Measurements from ENCODE around the gene EIF3L.
A peak's percentile ranks its signal among the peaks of the same experiment; 100 is the strongest.

EIF3L gene

DNA sequence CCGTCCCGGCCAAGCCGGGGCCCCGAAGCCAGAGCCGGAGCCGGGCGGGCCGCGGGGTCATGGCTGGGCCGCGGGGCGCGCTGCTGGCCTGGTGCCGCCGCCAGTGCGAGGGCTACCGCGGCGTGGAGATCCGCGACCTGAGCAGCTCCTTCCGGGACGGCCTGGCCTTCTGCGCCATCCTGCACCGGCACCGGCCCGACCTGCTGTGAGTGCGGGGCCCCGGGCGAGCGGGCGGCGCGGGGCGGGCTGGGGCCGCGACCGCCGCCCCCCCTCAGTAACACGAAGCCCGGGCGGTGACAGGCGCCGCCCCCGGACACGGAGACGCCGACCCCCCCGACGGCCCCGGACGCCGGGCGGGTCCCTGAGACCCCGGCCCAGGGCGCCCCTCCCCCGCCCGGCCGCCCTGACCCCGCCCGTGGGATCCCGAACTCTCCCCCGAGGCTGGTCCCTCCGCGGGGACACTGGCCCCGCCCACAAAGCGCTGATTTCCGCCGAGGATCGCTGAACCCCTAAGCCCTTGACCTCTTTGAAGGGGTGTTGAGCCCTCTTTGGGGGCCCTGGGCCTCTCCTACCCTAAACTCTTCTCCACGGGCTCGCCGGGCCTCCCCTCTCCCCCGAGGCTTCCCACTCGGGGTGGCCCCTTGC lies 57.3 kb downstream of the EIF3L start:
- Histone ChIP-seq H3K27ac (no peak overlapping the region), H2AFZ (ENCODE audit: low read depth) (peak overlapping the region; percentile 54), H3K4me2 (peak overlapping the region; percentile 89)

DNA sequence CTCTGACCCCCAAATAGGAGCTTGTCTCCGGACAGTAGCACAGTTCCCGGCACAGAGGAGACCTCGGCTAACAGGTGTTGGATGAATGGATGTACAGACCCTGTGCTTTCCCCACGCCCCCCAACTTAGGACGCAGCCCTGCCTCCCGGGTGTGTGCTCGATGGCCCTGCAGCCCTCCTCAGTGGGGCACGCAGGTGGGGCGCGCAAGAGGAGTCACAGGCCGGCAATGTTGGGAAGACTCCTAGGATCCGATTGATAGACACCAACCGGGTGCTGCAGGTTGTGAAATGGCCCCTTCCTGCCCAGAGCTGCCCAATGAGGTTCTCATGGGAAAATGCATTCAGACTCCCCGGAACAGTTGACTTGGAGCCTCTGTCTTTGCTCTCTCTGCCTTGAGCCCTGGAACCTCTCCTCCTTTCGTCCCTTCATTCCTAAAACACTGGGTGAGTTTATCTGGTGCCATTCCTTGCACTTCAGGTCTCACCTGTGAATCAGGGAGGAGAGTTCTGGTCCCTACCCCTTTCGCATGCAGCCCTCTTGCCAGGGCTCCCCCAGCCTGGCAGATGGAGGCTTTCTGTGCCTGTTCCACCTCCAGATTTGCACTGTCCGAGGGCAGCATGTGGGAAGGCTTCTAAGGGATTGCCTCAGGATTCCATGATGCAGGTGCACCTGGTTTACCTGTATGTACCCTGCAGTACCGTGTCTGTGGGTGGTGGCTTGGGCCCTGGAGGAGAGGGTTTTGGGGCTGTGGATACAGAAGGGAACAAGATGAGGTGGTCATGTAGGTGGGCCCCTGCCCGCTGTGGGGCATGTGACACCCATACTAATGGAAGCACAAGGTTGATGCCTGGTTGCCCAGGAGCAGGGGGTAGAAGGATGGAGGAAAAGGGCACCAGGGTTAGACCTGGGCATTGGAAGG lies 58.1 kb downstream of the EIF3L start:
- Histone ChIP-seq H3K4me2 (peak overlapping the region; percentile 89), H3K9ac (peak overlapping the region; percentile 64; the same call in 1 of the 2 replicates), H3K4me3 (IDR thresholded peaks at IDR 0.05; ENCODE audit: insufficient read depth, low read depth, low read length) (no peak overlapping the region), H3K27ac (no peak overlapping the region), H3K27me3 (ENCODE audit: insufficient read depth, low read depth) (no peaks in the 10 kb centered on the region), H4K20me1 (ENCODE audit: insufficient read depth) (no peaks in the 10 kb centered on the region), H3K36me3 (ENCODE audit: insufficient read depth) (no peaks in the 10 kb centered on the region), H2AFZ (ENCODE audit: low read depth) (peak overlapping the region; percentile 54), H3K79me2 (ENCODE audit: insufficient read depth, low read depth) (no peaks in the 10 kb centered on the region), H3K4me1 (ENCODE audit: low read depth, poor library complexity, severe bottlenecking) (peaks cover 18% of the 10 kb centered on the region)
- TF ChIP-seq, protein P1, sequence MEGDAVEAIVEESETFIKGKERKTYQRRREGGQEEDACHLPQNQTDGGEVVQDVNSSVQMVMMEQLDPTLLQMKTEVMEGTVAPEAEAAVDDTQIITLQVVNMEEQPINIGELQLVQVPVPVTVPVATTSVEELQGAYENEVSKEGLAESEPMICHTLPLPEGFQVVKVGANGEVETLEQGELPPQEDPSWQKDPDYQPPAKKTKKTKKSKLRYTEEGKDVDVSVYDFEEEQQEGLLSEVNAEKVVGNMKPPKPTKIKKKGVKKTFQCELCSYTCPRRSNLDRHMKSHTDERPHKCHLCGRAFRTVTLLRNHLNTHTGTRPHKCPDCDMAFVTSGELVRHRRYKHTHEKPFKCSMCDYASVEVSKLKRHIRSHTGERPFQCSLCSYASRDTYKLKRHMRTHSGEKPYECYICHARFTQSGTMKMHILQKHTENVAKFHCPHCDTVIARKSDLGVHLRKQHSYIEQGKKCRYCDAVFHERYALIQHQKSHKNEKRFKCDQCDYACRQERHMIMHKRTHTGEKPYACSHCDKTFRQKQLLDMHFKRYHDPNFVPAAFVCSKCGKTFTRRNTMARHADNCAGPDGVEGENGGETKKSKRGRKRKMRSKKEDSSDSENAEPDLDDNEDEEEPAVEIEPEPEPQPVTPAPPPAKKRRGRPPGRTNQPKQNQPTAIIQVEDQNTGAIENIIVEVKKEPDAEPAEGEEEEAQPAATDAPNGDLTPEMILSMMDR (conservative IDR thresholded peaks at IDR 0.05; ENCODE audit: low read depth, low read length): no peak

More for the DNA sequence above, 57.3 kb downstream of the EIF3L start:
- no peaks in the 10 kb centered on the region for H3K36me3 ChIP-seq (ENCODE audit: insufficient read depth)
- H3K4me1 ChIP-seq (ENCODE audit: low read depth, poor library complexity, severe bottlenecking): peaks cover 18% of the 10 kb centered on the region
- H3K4me3 ChIP-seq (IDR thresholded peaks at IDR 0.05; ENCODE audit: insufficient read depth, low read depth, low read length): no peak overlapping the region
- H3K9ac ChIP-seq: peak overlapping the region; percentile 64; the same call in 1 of the 2 replicates
- TF ChIP-seq, protein P1 (conservative IDR thresholded peaks at IDR 0.05; ENCODE audit: low read depth, low read length): no peak
- H3K79me2 ChIP-seq (ENCODE audit: insufficient read depth, low read depth): no peaks in the 10 kb centered on the region
- no peaks in the 10 kb centered on the region for H3K27me3 ChIP-seq (ENCODE audit: insufficient read depth, low read depth)
- H4K20me1 ChIP-seq (ENCODE audit: insufficient read depth): no peaks in the 10 kb centered on the region

DNA sequence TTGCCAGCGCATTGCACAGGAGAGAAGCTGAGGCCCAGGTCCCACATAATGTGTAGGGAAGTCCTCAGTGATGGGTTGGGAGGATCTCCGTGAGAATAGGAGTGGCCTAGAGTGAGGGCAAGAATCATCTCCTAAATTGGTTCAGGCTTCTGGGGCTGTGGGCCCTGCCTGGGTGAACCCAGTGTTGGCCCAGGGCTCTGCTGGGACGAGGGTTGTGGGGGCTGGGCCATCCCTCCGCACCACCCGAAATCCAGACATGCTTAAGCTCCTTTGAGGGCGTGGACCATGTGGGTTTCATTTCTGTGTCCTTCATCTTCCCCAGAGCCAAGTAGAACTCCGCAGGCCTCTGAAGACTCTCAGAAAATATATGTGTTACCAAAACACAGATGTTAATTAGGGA lies 60.5 kb downstream of the EIF3L start:
- no peaks in the 10 kb centered on the region for H3K79me2 ChIP-seq (ENCODE audit: insufficient read depth, low read depth)

DNA sequence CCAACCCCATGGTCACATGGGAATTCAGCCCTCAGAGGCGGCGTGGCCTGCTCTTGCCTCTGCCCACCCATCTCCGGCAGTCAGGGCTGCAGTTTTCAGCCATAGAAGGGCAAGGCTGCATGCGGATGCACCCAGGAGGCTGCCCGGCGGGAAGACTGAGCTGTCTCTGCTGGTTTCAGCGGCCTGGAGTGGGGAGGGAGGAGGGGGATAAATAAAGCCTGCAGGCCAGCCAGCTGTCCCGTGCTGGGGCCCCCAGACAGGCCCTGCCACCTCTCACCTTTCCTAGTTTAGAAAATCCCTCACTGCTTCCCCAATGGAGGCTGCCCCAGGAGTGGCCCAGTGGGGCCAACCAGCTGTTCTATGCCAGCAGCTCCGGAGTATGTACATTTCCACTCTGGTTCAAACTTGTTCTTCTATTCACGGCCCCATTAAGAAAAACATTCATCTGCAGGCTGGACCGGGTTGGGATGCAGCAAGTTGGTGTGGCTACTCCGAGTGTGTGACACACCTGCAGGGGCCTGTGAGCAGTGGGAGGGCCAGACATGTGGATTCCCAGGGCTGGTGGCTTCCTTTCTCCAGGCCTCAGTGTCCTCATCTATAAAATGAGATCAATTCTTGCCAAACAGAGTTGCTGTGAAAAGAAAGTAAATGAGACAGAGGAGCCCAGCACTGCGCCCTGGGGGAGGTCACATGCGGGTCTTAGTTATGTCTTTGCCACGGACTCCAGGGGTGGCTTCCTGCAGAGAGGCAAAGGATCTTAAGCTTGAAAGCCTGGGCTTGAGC lies 61.9 kb downstream of the EIF3L start:
- Histone ChIP-seq H3K9ac (no peak overlapping the region), H3K27me3 (ENCODE audit: insufficient read depth, low read depth) (no peaks in the 10 kb centered on the region), H3K4me1 (ENCODE audit: low read depth, poor library complexity, severe bottlenecking) (peaks cover 9% of the 10 kb centered on the region), H4K20me1 (ENCODE audit: insufficient read depth) (no peaks in the 10 kb centered on the region), H3K36me3 (ENCODE audit: insufficient read depth) (no peaks in the 10 kb centered on the region), H3K4me2 (no peak overlapping the region), H2AFZ (ENCODE audit: low read depth) (no peak overlapping the region), H3K79me2 (ENCODE audit: insufficient read depth, low read depth) (no peaks in the 10 kb centered on the region), H3K4me3 (IDR thresholded peaks at IDR 0.05; ENCODE audit: insufficient read depth, low read depth, low read length) (no peak overlapping the region), H3K27ac (no peak overlapping the region)
- TF ChIP-seq, protein P1 (conservative IDR thresholded peaks at IDR 0.05; ENCODE audit: low read depth, low read length): no peak

More for the DNA sequence above, 60.5 kb downstream of the EIF3L start:
- H3K9ac ChIP-seq: no peak overlapping the region
- H3K27me3 ChIP-seq (ENCODE audit: insufficient read depth, low read depth): no peaks in the 10 kb centered on the region
- H2AFZ ChIP-seq (ENCODE audit: low read depth): no peak overlapping the region
- TF ChIP-seq, protein P1 (conservative IDR thresholded peaks at IDR 0.05; ENCODE audit: low read depth, low read length): no peak
- H3K36me3 ChIP-seq (ENCODE audit: insufficient read depth): no peaks in the 10 kb centered on the region
- no peak overlapping the region for H3K4me3 ChIP-seq (IDR thresholded peaks at IDR 0.05; ENCODE audit: insufficient read depth, low read depth, low read length)
- no peak overlapping the region for H3K27ac ChIP-seq
- H3K4me1 ChIP-seq (ENCODE audit: low read depth, poor library complexity, severe bottlenecking): peaks cover 15% of the 10 kb centered on the region
- no peaks in the 10 kb centered on the region for H4K20me1 ChIP-seq (ENCODE audit: insufficient read depth)
- H3K4me2 ChIP-seq: no peak overlapping the region
